HG03558 (cell line): ENCODE measurements around the gene ZNF469.

Experiments used
- ATAC-seq: cut with Tn5 transposase; IDR thresholded peaks from one replicate; pipeline ENCODE4 v1.9.1; 2021; ENCODE audit warnings: moderate number of reproducible peaks; ENCODE audit not compliant: unreplicated experiment; ENCODE audit errors: extremely low read depth

Gene ZNF469, protein sequence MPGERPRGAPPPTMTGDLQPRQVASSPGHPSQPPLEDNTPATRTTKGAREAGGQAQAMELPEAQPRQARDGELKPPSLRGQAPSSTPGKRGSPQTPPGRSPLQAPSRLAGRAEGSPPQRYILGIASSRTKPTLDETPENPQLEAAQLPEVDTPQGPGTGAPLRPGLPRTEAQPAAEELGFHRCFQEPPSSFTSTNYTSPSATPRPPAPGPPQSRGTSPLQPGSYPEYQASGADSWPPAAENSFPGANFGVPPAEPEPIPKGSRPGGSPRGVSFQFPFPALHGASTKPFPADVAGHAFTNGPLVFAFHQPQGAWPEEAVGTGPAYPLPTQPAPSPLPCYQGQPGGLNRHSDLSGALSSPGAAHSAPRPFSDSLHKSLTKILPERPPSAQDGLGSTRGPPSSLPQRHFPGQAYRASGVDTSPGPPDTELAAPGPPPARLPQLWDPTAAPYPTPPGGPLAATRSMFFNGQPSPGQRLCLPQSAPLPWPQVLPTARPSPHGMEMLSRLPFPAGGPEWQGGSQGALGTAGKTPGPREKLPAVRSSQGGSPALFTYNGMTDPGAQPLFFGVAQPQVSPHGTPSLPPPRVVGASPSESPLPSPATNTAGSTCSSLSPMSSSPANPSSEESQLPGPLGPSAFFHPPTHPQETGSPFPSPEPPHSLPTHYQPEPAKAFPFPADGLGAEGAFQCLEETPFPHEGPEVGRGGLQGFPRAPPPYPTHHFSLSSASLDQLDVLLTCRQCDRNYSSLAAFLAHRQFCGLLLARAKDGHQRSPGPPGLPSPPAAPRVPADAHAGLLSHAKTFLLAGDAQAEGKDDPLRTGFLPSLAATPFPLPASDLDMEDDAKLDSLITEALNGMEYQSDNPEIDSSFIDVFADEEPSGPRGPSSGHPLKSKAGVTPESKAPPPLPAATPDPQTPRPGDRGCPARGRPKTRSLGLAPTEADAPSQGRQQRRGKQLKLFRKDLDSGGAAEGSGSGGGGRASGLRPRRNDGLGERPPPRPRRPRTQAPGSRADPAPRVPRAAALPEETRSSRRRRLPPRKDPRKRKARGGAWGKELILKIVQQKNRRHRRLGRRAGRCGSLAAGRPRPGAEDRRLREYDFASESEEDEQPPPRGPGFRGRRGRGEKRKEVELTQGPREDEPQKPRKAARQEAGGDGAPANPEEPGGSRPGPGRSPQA (N-terminal part only)

DNA sequence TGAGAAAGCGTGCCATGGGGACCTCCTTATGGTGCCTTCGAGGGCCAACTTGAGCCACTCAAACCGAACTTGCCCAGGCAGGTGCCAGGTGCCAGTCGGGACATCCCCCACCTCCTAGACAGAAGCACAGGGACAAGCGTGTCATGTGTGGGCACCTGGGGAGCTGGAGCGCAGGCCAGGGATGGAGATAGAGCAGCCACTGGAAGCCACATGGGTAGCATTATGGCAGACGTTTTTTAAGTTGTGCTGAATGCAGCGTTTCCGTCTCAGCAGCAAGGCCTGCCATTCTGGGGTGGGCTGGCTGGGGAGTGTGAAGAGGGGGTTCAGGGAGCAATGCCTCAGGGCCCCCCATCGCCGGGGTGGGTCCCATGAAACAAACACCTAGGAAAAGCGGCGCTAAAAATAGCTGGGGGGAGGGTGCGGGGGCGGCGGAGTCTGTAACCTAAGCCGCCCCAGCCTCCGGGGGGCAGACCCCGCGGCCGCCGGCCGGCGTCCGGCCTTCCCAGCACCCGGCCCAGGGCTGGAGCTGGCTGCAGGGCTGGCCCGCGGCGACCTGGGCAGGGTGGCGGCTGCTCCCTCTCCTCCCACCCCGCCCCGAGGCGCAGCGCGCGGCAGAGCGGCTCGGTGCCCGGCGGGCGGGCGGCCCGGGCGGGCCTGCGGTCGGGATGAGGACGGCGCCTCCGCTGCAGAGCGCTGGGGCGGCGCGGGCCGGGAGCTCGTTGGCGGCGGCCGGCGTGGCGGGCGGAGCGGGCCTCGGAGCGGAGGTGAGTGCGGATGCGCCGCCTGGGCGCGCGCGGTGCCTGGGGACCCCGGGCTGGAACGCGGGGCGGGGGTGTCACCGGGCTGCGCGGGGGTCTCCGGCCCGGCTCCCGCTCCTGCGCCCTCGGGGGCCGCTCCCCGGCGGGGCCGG, at the start of gene ZNF469:
Gene ZNF469 (plus strand): TSS at position 469 of the 910 bp plus-strand sequence. CDS start 44,512 bp downstream, outside the sequence.
- no peak for ATAC-seq

DNA sequence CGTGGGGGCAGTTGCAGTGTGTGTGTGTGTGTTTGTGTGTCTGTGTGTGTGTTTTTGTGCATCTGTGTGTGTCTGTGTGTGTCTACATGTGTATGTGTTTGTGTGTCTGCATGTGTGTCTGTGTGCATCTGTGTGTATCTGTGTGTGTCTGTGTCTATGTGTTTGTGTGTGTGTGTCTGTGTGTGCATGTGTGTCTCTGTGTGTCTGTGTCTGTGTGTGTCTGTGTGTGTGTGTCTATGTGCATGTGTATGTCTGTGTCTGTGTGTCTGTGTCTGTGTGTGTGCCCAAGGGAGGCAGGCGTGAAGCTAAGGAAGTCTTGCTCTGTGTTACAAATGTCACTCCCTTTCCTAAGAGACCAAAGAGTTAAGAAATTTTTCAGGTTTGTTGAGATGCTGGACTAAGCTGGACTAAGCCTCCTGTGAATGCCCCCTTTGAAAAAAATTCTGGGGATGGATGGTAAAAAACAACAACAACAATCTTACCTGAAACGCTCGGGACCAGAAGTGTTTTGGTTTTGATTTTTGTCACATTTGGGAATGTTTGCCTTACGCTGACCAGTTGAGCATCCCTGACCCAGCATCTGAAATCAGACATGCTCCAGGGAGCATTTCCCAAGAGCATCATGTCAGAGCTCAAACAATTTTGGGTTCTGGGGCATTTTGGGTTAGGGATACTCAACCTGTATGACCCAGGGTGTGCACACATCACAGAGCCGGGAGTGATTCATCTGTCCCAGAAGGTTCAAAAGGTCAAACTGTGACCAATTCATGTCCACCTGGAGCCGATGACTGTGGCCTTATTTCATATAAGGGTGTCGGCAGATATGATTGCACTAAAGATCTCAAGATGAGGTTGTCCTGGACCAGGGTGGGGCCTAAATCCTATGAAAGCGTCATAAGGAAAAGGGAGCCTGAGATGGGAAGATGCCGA, 48.6 kb upstream of the ZNF469 start:
- ATAC-seq, result no peak

GRCh38 chr16:88334778-88335720, 47.7 kb upstream of the ZNF469 start:
- ATAC-seq, result no peak

GRCh38 chr16:88337021-88337420, 45.7 kb upstream of the ZNF469 start:
- no peak for ATAC-seq

DNA sequence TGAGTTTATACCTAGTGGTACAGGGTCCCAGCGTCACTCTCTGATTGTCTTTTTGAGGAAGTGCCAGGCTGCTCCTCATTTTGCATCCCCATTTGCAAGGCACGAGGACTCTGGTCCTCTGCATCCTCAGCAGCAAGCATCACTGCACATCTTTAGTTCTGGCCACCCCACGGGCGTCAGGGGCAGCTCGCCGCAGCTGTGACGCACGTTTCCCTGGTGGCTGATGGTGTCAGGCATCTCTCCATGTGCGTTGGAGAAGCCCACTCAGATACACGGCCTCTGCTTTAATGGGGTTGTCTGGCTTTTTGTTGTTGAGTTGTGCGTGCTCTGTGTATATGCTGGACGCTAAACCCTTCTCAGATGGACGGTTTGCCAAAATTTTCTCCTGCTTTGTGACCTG, 45.2 kb upstream of the ZNF469 start:
- ATAC-seq, result no peak

GRCh38 chr16:88338111-88338510, 44.6 kb upstream of the ZNF469 start:
- ATAC-seq, result no peak

DNA sequence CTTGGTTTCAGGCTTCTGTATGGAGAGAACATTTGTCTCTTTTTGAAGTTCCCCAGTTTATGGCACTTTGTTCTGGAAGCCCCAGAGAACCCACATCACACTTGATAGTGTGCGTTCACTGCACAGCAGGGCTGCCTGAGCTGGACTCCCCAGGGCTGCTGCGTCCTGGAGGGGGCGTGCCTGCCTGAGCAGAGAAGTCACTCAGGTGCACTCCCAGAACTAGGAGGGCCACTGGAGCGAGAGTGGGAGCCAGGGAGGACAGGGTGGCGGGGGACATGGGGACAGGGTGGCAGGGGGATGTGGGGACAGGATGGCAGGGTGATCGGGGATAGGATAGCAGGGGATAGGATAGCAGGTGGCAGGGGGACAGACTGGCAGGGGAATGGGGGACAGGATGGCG, 43.9 kb upstream of the ZNF469 start:
- no peak for ATAC-seq

DNA sequence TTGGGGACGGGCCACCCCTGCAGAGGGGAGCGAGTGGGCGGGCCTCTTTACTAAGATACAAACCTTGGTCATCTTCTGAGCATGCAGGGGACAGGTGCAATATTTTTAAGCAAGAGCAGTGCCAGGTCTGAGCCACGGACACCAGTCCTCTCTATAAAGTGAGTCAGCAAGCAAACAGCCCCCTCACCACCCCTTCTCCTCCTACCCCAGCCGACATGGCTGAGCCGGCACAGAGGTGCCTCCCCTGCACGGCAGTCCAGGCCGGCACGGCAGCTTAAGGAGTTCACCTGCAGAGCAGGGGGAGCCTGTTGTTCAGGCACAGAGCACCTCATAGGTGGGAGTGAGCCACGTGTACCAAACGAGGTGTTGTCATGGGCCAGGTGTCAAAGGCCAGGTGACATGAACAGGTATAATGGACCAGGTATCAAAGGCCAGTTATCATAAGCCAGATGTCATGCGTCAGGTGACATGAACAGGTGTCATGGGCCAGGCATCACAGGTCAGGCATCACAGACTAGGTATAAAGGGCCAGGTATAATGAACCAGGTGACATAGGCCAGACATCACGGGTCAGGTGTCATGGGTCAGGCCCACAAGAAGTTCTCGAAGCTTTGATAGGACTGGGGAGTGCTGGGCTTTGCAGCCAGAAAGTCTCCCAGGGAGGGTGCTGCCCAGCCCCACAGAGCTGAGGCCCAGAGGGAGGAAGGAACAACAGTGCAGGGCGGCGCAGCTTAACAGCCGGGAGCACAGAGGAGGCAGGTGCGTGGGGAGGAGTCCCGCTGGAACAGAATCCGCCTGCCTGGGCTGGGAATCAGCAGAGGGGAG, 42.6 kb upstream of the ZNF469 start:
- ATAC-seq, result no peak

DNA sequence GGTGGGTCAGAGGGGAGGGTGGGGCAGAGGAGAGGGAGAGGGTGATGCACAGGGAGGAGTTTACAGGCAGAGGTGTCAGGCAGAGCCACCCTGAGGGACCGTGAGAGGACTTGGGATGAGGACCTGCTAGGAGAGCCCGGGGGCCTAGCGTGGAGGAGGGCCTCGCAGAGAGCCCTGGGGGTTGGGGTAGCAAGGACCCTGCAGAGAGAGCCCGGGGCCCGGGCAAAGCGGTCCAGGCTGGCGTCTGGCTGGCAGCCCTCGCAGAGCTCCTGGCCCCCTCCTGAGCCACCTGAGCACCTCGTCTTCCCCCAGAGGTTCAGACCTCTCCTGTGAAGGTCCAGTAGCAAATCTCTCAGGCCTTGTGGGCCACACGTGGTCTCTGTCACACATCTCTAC, 42.0 kb upstream of the ZNF469 start:
- no peak for ATAC-seq

DNA sequence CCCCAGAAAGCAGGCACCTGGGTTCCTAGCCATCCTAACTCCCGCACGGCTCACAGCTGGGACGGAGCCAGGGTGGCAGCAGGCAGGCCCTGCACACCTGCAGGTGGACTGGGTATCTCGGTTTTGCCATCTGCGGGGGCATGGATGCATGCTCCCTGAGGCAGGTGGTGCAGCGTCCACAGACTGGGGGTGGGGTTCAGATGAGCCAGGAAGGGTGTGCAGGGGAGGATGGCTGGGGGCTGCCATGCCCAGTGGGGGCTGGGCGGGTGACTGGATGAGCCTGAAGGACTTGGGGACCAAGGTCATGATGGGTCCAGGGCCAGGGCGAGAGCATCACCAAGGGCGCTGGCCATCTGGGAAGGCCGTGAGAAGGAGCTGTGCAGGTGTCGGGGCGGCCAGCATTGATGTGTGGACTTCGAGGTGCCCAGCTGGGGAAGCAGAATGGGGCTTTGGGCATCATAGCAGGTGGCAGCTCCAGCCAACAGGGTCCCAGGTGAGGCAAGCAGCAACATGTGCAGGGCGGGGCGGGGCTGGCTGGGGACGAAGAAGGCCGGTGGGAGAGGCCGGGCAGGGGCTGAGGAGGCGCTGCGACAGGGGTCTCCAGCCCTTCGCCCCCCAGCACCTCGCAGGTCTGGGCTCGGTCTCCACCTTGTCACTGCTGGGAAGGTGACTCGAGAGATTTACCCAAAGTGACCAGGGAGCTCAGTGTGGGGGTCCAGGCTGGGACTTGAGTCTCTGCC, 41.0 kb upstream of the ZNF469 start:
- ATAC-seq, result no peak

GRCh38 chr16:88342491-88342890, 40.3 kb upstream of the ZNF469 start:
- ATAC-seq, result no peak

- no peak for ATAC-seq
These were observed 39.4 kb upstream of the ZNF469 start for GRCh38 chr16:88343271-88343791.

DNA sequence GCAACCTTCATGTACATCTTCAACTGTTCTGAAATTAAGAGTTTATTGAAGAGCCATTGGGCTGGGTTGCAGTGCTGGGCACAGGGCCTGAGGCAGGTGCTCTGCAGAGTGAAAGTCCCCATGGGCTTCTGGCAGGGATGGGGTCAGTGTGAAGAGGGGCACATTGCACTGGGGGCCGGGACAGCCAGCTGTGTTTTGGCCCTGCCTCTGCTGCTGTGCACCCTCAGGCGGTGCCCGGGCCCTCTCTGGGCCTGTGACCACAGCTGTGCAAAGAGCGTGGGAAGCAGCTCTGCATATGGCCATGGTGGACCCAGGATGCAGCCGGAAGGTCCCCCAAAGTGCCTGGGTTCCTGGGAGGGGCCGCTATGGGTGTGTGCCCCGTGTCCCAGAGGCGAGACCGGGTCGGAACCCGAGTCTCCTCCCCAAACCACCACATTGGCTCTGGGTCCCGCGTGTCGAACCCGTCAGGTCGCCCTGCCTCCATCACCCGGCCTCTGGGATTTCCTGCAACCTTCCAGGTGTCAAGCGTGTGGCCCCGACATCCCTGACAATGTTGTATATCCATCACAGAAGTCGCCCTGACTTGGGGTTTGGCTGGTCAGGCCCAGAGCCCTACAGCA, 38.2 kb upstream of the ZNF469 start:
- ATAC-seq, result no peak

DNA sequence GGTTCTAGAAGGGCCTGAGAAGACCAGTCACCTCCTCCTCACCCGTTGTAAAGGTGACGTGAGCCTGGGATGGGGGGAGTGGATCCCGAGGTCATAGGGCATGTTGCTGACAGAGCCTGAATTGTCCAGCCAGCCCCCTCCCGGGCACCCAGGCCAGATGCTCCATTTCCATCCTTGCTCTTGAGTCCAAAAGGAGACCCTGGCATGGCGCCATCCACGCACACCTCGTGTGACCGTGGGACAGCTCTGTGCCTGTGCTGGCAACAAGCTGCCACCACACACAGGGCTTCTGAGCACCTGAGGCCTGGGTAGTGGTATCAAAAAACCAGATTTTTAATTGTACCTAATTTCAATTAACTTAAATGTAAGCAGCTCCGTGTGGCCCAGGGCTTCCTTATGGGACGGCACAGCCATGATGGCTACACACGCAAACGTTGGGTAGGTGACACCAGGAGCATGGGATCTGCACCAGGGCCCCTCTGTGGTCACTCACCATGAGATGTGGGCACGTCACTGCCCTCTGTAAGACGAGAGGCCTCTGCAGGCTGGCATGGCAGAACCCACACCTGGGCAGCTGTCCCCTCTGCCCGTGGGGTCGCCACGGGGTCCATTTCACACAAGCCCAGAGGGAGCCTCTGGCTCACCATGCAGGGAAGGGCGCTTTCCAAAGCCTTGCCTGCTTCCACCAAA, 37.6 kb upstream of the ZNF469 start:
- ATAC-seq, result no peak
